K562 (cell line): ENCODE results near the gene CCNT2.

ENCODE experiments used
- BHLHE40 ChIP-seq: IDR thresholded peaks from 2 replicates; pipeline ENCODE4 v1.6.1; 2011; ENCODE audit warnings: low read length, improper control_type of control experiment
- FOXK2 ChIP-seq, 2 experiments: fragments of 450-650 bp; IDR thresholded peaks in 1 of 2; conservative IDR thresholded peaks in 1 of 2; 2 replicates each; pipeline ENCODE4 v1.6.1; 2016; ENCODE audit warnings: low read depth in 2 of 2, mild to moderate bottlenecking in 1 of 2
- NBN ChIP-seq: fragments of 450-650 bp; IDR thresholded peaks from 2 replicates; pipeline ENCODE4 v1.6.1; 2016; ENCODE audit warnings: low read depth, mild to moderate bottlenecking
- TRIM24 ChIP-seq, 2 experiments: fragments of 450-650 bp; IDR thresholded peaks; 2 replicates each; pipeline ENCODE4 v1.6.1; 2016
- TF ChIP-seq, protein P1 (sequence below), 3 experiments: IDR thresholded peaks in 2 of 3; conservative IDR thresholded peaks in 1 of 3; 2 replicates each; pipeline ENCODE4 v1.5.1; 2011 to 2012; ENCODE audit warnings: low read length in 3 of 3, mild to moderate bottlenecking in 3 of 3, control low read depth in 2 of 3, improper control_type of control experiment in 1 of 3, inconsistent platforms in 1 of 3, low read depth in 1 of 3, mixed read lengths in 1 of 3, moderate library complexity in 1 of 3; ENCODE audit not compliant: insufficient read depth in 2 of 3
- TF ChIP-seq, protein P2 (sequence below): sonication (generic); formaldehyde crosslinking; IDR thresholded peaks from 2 replicates; pipeline ENCODE4 v1.8.1; 2023; ENCODE audit warnings: mild to moderate bottlenecking, missing genetic modification reagents

DNA sequence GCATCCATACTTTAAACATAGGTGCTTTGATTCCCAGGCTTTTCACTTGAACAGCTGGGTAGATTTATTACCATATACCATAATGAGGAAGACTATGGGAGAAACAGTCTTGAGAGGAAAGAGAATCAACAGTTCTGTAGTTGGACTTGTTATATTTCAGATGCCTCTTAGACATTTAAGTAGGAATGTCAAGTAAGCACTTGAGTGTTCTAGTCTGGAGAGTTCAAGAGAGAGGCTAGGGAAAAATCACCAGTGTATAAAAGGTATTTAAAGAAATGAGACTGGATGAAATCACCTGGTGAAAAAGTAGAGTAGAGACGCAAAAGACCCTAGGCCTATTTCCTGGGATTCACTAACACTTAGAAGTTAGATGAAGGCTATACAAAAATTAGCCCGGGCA lies 13.5 kb upstream of the CCNT2 start:
- TF ChIP-seq BHLHE40, result no peak
- TF ChIP-seq FOXK2 (conservative IDR thresholded peaks at IDR 0.05 in 1 of 2, IDR thresholded peaks at IDR 0.05 in 1 of 2; ENCODE audit: low read depth in 2 of 2), result no peak
- TF ChIP-seq, protein P1, sequence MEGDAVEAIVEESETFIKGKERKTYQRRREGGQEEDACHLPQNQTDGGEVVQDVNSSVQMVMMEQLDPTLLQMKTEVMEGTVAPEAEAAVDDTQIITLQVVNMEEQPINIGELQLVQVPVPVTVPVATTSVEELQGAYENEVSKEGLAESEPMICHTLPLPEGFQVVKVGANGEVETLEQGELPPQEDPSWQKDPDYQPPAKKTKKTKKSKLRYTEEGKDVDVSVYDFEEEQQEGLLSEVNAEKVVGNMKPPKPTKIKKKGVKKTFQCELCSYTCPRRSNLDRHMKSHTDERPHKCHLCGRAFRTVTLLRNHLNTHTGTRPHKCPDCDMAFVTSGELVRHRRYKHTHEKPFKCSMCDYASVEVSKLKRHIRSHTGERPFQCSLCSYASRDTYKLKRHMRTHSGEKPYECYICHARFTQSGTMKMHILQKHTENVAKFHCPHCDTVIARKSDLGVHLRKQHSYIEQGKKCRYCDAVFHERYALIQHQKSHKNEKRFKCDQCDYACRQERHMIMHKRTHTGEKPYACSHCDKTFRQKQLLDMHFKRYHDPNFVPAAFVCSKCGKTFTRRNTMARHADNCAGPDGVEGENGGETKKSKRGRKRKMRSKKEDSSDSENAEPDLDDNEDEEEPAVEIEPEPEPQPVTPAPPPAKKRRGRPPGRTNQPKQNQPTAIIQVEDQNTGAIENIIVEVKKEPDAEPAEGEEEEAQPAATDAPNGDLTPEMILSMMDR (IDR thresholded peaks at IDR 0.05 in 2 of 3, conservative IDR thresholded peaks at IDR 0.05 in 1 of 3; ENCODE audit: insufficient read depth in 2 of 3, low read depth in 1 of 3, low read length in 3 of 3), result no peak
- TF ChIP-seq TRIM24 (IDR thresholded peaks at IDR 0.05), result no peak
- TF ChIP-seq, protein P2, sequence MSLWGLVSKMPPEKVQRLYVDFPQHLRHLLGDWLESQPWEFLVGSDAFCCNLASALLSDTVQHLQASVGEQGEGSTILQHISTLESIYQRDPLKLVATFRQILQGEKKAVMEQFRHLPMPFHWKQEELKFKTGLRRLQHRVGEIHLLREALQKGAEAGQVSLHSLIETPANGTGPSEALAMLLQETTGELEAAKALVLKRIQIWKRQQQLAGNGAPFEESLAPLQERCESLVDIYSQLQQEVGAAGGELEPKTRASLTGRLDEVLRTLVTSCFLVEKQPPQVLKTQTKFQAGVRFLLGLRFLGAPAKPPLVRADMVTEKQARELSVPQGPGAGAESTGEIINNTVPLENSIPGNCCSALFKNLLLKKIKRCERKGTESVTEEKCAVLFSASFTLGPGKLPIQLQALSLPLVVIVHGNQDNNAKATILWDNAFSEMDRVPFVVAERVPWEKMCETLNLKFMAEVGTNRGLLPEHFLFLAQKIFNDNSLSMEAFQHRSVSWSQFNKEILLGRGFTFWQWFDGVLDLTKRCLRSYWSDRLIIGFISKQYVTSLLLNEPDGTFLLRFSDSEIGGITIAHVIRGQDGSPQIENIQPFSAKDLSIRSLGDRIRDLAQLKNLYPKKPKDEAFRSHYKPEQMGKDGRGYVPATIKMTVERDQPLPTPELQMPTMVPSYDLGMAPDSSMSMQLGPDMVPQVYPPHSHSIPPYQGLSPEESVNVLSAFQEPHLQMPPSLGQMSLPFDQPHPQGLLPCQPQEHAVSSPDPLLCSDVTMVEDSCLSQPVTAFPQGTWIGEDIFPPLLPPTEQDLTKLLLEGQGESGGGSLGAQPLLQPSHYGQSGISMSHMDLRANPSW, result no peak
- no peak for TF ChIP-seq NBN
